ENCODE data around the gene ATRNL1. TPM values are rescaled to one million over a fixed set of nuclear protein-coding genes. Genes with fewer than 3 reads are reported as not detected.

ATRNL1 gene
- total and polyA plus RNA-seq, 2 of the 8 experiments (the other 6 are each of a cell fraction or from before 2014, with no cell fraction given): 5.1 to 17.6 TPM

GRCh38 chr10:115857856-115858255 lies 764.7 kb downstream of the ATRNL1 start:
- Histone ChIP-seq H3K56ac (replicated peaks; ENCODE audit: insufficient read length, low read depth, low read length) (no peak overlapping the region), H3K27ac (ENCODE audit: low read depth, low read length) (no peak overlapping the region), H3K23ac (ENCODE audit: insufficient read length) (no peak overlapping the region), H4K91ac (replicated peaks; ENCODE audit: insufficient read length, low read length) (no peak overlapping the region), H3K4me3 (ENCODE audit: extremely low read depth in 1 of 4, insufficient read depth in 2 of 4, low read depth in 3 of 4, low read length in 4 of 4) (no peak overlapping the region), H2BK20ac (ENCODE audit: low read length) (no peak overlapping the region), H4K5ac (ENCODE audit: insufficient read length, low read depth, low read length) (no peak overlapping the region), H2AFZ (ENCODE audit: low read length) (no peak overlapping the region), H3K4me1 (replicated peaks in 1 of 4; ENCODE audit: control insufficient read depth in 3 of 4, insufficient read depth in 4 of 4, low read length in 3 of 4) (peaks cover 0 to 4% (median 2%) of the 10 kb centered on the region in 4 experiments; a peak in 3 of 7 replicates), H2BK120ac (replicated peaks; ENCODE audit: low read depth, low read length) (no peak overlapping the region), H2BK15ac (ENCODE audit: low read length) (no peak overlapping the region), H4K20me1 (replicated peaks in 1 of 2; ENCODE audit: control insufficient read depth in 1 of 2, insufficient read depth in 2 of 2, low read length in 2 of 2) (no peaks in the 10 kb centered on the region), H2BK5ac (ENCODE audit: low read depth, low read length) (no peak overlapping the region), H2AK5ac (ENCODE audit: low read depth, low read length) (no peak overlapping the region), H3K9ac (replicated peaks in 1 of 4; ENCODE audit: extremely low read depth in 1 of 4, low read depth in 3 of 4, low read length in 3 of 4) (no peak overlapping the region), H3K4me2 (ENCODE audit: insufficient read depth in 1 of 2, low read depth in 2 of 2, low read length in 2 of 2) (no peak overlapping the region), H3K79me1 (ENCODE audit: low read depth, low read length) (no peaks in the 10 kb centered on the region), H3K14ac (ENCODE audit: insufficient read length) (no peak overlapping the region), H4K8ac (ENCODE audit: extremely low read depth, insufficient read depth, low read length) (no peak overlapping the region), H3K23me2 (ENCODE audit: low read depth, low read length) (no peaks in the 10 kb centered on the region), H3K79me2 (ENCODE audit: control insufficient read depth in 1 of 2, insufficient read depth in 2 of 2, low read length in 2 of 2) (no peaks in the 10 kb centered on the region), H3K18ac (ENCODE audit: extremely low read depth, low read length) (no peak overlapping the region), H3K9me3 (ENCODE audit: insufficient read depth in 2 of 2, low read depth in 1 of 2, low read length in 1 of 2) (no peaks in the 10 kb centered on the region), H2BK12ac (ENCODE audit: low read depth, low read length) (no peak overlapping the region), H3K27me3 (replicated peaks in 1 of 4; ENCODE audit: control insufficient read depth in 3 of 4, extremely low read depth in 1 of 4, insufficient read depth in 3 of 4, low read length in 3 of 4) (no peaks in the 10 kb centered on the region), H3K4ac (replicated peaks; ENCODE audit: insufficient read length, low read depth, low read length) (no peak overlapping the region), H3K36me3 (ENCODE audit: control insufficient read depth in 2 of 4, insufficient read depth in 4 of 4, low read length in 3 of 4) (no peaks in the 10 kb centered on the region)
- POLR2A ChIA-PET (ENCODE audit: partially characterized antibody): no interaction called here
- TF ChIP-seq RBBP5 (IDR thresholded peaks at IDR 0.05; ENCODE audit: borderline replicate concordance, low read depth, low read length) (no peak), CEBPB (IDR thresholded peaks at IDR 0.05; ENCODE audit: low read depth, low read length) (peak; percentile 19; the same call in 1 of the 2 replicates), BCL11A (IDR thresholded peaks at IDR 0.05; ENCODE audit: low read depth in 2 of 2, low read length in 2 of 2) (no peak)
- WGBS, 2 experiments (ENCODE audit: extremely low coverage in 1 of 2, insufficient coverage in 1 of 2, insufficient read length in 1 of 2, insufficient replicate concordance in 2 of 2, low coverage in 1 of 2, low lambda C conversion rate in 2 of 2, missing lambda C conversion rate in 1 of 2): 90% methylated on average over 3 of the region's 3 CpGs; no CpG with 5 or more reads in 1 of the 2 experiments
- FAIRE-seq: no peak
- CTCF ChIA-PET (ENCODE audit: partially characterized antibody): interaction anchor here (0.7 kb wide), 1 partner anchor 529 kb away, joined by 3 read pairs; no protein-coding TSS in a partner anchor
- DNase-seq (ENCODE audit: low read depth in 1 of 2, low spot score in 2 of 2): no peak

Data from H1 (cell line).